HAP-1 (cell line): ENCODE measurements around the gene SDCCAG8.
A peak's percentile ranks its signal among the peaks of the same experiment; 100 is the strongest.

Source experiments
- DNase-seq, 2 experiments: peaks; one replicate each; pipeline ENCODE4 v3.0.0-alpha.2; 2016 to 2020; ENCODE audit warnings: low spot score in 2 of 2
- H3K27me3 ChIP-seq: fragments of 250-450 bp; sonication (Bioruptor Pico); 2 replicates; pipeline ENCODE4 v1.5.1; 2020; ENCODE audit warnings: low read depth, mild to moderate bottlenecking, moderate library complexity
- H3K36me3 ChIP-seq: fragments of 250-450 bp; sonication (Bioruptor Pico); replicated peaks from 2 replicates; pipeline ENCODE4 v1.5.1; 2020; ENCODE audit warnings: mild to moderate bottlenecking
- H3K4me1 ChIP-seq: fragments of 250-450 bp; sonication (Bioruptor Pico); 2 replicates; pipeline ENCODE4 v1.5.1; 2020; ENCODE audit warnings: mild to moderate bottlenecking
- H3K4me3 ChIP-seq: fragments of 250-450 bp; sonication (Bioruptor Pico); 2 replicates; pipeline ENCODE4 v1.5.1; 2020; ENCODE audit warnings: mild to moderate bottlenecking, moderate library complexity
- H3K9me3 ChIP-seq: fragments of 250-450 bp; sonication (Bioruptor Pico); 2 replicates; pipeline ENCODE4 v1.5.1; 2020; ENCODE audit warnings: mild to moderate bottlenecking, moderate library complexity
- in situ Hi-C: fragments of 300-500 bp; cut with MboI; formaldehyde crosslinking; loops from 3 replicates; pipeline ENCODE4 v1.14.3; 2020; ENCODE audit warnings: low sequenced_read_pairs, inconsistent platforms, mixed read lengths

SDCCAG8 gene

DNA sequence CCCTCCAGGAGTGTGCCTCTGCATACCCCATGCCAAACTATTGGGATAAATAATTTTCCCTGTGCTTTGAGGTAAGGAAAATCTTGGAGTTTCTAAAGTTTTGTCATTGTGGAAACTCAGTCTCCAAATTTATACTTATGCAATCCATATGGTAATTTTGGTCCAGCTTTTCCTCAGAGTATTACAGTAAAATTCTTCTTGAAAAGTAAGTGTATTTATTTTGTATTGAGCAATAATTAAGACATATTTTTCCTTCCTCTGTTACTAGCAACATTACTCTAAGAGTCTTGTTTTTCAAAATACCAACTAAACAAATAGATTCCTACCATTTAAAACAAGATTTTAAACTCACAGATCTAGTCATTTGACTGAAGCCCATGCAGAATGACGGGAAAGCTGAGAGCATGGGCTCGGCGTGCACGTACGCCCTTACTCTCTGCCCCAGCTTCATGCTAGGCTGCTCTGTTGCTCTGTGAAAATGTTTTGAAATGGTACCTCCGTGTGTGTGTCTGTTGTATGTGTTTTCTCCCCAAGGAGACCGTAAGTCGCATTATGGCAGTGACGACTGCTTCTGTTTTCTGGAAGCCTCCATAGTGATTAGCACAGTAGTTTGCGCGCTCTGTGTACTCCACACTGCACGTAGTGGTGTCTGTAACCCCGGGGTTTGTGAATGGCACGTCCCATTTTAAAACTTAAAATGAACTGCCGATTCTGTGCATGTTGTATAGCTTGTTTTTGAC, 165.3 kb downstream of the SDCCAG8 start:
- in situ Hi-C loops: no loop called here
- no peaks in the 10 kb centered on the region for H3K36me3 ChIP-seq
- H3K27me3 ChIP-seq: no peaks in the 10 kb centered on the region
- H3K9me3 ChIP-seq: no peaks in the 10 kb centered on the region
- DNase-seq: no peak
- peaks cover 10% of the 10 kb centered on the region for H3K4me1 ChIP-seq
- no peak overlapping the region for H3K4me3 ChIP-seq

DNA sequence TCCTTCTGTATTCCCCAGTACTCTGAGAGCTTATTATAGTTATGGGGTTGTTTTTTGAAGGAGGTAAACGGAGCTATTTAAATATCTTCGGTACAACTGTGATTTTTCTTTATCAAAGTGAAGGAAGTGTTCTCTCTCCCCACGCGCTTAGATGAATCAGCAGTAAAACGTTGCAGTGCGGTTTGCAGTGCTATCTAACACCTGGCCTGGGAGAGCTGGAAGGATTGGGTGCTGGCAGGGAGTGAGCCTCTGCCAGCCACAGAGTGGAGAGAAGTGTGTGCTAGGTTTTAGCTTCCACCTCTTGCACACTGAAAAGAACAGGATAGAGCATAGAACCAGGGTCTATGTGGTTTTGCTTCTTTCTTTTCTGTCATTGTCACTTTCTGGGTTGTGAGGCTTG, 165.9 kb downstream of the SDCCAG8 start:
- no peak overlapping the region for H3K4me3 ChIP-seq
- no peaks in the 10 kb centered on the region for H3K27me3 ChIP-seq
- DNase-seq: no peak
- no peaks in the 10 kb centered on the region for H3K36me3 ChIP-seq
- H3K9me3 ChIP-seq: no peaks in the 10 kb centered on the region
- in situ Hi-C loops: no loop called here
- H3K4me1 ChIP-seq: peaks cover 7% of the 10 kb centered on the region

DNA sequence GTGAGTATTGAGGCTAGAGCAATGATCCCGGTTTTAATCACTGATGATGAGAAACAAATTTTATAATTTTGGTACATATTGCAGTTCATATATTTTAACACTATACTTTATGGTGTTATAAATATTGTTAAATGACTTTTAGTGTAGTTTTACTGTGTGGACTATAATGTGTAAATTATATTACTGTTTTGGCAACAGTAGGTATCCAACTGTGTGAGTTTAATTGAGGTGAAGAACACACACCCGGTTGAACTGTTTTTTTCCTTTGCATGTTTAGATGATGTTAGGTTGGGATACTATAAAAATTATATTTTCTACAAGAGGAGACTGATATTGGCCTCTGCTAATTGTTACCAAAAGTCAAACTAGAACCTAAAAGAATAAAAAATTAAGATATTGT, 166.5 kb downstream of the SDCCAG8 start:
- peaks cover 7% of the 10 kb centered on the region for H3K4me1 ChIP-seq
- DNase-seq: no peak
- H3K27me3 ChIP-seq: no peaks in the 10 kb centered on the region
- H3K4me3 ChIP-seq: no peak overlapping the region
- no peaks in the 10 kb centered on the region for H3K36me3 ChIP-seq
- in situ Hi-C loops: no loop called here
- H3K9me3 ChIP-seq: no peaks in the 10 kb centered on the region

DNA sequence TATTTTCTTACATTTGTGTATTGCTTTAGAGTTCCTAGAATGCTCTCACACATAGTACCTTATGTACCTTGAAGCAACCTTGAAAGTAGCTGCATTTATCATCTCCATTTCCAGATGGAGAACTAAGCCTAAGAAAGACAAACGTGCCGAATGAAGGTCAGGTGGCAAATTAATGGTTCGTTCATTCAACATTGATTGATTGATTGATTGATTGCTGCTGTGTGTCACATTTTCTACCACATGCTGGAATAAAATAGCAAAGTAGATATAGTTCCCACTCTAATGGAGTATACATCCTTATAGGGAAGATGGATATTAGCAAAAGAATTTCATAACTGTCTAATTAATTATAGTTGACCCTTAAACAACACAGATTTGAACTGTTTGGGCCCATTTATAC, 172.2 kb downstream of the SDCCAG8 start:
- no peak for DNase-seq
- H3K36me3 ChIP-seq: no peaks in the 10 kb centered on the region
- in situ Hi-C loops: no loop called here
- no peaks in the 10 kb centered on the region for H3K27me3 ChIP-seq
- no peak overlapping the region for H3K4me3 ChIP-seq
- H3K4me1 ChIP-seq: peaks cover 10% of the 10 kb centered on the region
- no peaks in the 10 kb centered on the region for H3K9me3 ChIP-seq

DNA sequence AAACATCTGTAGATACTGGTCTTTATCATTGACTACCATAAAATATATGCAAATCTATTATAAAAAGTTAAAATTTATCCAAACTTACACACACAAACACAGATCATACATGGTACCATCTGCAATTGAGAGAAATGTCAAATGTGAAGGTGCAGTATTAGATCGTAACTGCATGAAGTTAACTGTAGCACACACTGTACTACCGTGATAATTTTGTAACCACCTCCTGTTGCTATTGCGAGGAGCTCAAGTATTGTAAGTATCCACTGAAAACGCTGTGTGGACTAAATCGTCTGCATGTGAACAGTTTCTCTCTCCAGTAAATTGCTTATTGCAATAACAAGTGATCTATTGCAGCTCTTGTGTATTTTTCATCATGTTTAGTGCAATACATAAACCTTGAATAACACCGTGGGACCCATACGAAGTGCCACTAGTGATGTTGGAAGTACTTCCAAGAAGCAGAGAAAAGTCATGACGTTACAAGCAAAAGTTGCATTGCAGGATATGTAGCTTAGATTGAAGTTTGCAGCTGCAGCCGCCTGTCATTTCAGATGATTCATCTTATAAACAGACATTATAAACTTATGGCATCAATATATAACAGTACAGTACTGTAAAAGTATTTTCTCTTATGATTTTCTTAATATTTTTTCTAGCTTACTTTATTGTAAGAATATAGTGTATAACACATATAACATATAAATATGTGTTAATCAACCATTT, 172.9 kb downstream of the SDCCAG8 start:
- Histone ChIP-seq H3K27me3 (no peaks in the 10 kb centered on the region), H3K4me3 (no peak overlapping the region), H3K4me1 (peaks cover 10% of the 10 kb centered on the region), H3K9me3 (no peaks in the 10 kb centered on the region), H3K36me3 (no peaks in the 10 kb centered on the region)
- in situ Hi-C loops: no loop called here
- no peak for DNase-seq

DNA sequence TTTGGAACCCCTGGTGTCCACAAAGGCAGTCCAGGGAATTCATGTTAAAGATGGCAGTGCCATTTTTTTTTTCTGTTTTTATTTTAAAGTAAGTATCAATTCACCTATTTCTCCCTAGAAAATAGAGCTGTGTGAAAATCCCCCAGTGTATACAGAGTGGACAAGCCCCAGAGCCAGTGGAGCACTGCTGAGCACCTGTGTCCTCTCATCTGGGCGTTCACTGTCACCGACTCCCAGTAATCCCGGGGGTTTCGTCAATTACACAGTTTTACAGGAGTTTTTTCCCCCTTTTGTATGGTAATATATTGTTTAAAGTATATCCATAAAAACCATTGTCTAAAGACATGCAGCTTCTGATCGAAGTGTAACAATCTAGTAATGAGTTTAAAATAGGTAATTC, 175.8 kb downstream of the SDCCAG8 start:
- no peaks in the 10 kb centered on the region for H3K36me3 ChIP-seq
- H3K4me1 ChIP-seq: peaks cover 10% of the 10 kb centered on the region
- in situ Hi-C loops: no loop called here
- H3K27me3 ChIP-seq: no peaks in the 10 kb centered on the region
- no peak overlapping the region for H3K4me3 ChIP-seq
- no peak for DNase-seq
- no peaks in the 10 kb centered on the region for H3K9me3 ChIP-seq

DNA sequence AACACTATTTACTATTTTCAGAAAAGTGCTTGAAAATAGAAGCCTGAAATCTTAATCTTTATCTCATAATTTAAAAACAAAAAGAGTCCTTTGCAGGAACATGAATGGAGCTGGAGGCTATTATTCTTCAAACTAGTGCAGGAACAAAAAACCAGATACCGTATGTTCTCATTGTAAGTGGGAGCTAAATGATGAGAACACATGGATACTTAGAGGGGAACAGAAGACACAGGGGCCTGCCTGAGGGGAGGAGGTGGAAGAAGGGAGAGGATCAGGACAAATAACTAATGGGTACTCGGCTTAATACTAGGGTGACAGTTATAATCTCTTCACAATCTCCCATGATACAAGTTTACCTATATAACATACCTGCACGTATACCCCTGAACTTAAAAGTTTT, 176.3 kb downstream of the SDCCAG8 start:
- Histone ChIP-seq H3K27me3 (no peaks in the 10 kb centered on the region), H3K4me1 (peaks cover 10% of the 10 kb centered on the region), H3K4me3 (no peak overlapping the region), H3K36me3 (no peaks in the 10 kb centered on the region), H3K9me3 (no peaks in the 10 kb centered on the region)
- in situ Hi-C loops: no loop called here
- no peak for DNase-seq

DNA sequence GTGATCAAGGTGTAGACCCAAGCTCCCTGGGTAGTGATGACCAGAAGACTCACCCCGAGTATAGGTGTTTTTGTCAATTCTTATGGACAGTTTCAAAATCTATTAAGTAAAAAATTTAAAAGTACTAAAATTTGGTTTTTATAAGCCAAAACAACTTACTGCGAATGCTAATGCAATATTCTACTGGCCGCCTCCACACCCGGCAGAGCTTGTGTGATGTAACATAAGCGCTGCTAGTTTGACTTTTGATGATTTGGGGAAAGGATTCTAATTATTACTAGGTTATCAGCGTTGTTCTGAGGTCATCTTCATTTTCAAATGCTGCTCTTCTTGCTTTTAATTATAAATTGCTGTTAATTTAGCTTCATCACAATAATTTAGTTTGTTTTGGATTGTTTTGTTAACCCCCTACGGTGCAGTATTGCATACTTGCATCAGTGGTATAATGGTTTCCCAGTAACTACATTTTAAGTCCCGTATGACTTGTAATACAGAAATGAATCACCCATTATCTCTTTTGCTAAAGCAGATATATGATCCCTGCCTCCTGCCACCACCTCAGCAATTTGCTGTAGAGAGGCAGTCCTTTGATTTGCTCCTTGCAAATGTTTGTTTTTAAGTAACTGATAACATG, 178.0 kb downstream of the SDCCAG8 start:
- in situ Hi-C loops: no loop called here
- peaks cover 10% of the 10 kb centered on the region for H3K4me1 ChIP-seq
- DNase-seq: no peak
- no peaks in the 10 kb centered on the region for H3K9me3 ChIP-seq
- no peaks in the 10 kb centered on the region for H3K36me3 ChIP-seq
- H3K4me3 ChIP-seq: no peak overlapping the region
- H3K27me3 ChIP-seq: no peaks in the 10 kb centered on the region

DNA sequence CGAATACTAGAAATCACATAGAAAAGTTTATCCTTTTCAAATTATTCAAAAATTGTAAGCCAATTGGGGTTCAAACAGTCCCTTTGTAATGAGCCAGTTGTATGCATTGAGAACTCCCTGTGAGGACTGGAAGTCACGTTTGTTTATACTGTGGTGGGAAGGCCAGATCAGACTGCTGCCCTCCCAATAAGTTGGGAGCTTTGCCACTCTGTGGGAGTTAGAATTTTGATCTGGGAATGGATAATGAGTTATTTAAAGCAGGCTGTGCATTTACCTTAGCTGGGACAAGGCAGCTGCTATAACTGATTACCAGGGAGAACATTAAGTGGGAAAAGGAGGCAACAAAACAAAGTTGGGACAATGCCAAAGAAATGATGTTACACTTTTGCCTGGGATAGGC, 178.8 kb downstream of the SDCCAG8 start:
- Histone ChIP-seq H3K9me3 (no peaks in the 10 kb centered on the region), H3K4me1 (peaks cover 11% of the 10 kb centered on the region), H3K4me3 (no peak overlapping the region), H3K36me3 (no peaks in the 10 kb centered on the region), H3K27me3 (no peaks in the 10 kb centered on the region)
- in situ Hi-C loops: no loop called here
- DNase-seq: no peak

DNA sequence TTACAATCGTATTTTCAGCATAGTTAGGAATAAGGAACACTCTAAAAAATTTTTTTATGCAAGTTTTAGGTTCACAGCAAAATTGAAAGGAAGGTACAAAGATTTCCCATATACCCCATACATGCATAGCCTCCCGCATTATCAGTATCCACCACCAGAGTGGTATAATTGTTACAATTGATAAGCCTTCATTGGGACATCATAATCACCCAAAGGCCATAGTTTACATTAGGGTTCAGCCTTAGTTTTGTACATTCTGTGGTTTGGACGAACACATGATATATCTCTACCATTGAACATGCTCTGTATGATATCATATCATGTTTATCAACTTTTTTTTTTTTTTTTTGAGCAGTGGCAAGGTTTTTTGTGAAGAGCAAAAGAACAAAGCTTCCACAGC, 180.0 kb downstream of the SDCCAG8 start:
- in situ Hi-C loops: no loop called here
- Histone ChIP-seq H3K4me1 (peaks cover 21% of the 10 kb centered on the region), H3K9me3 (no peaks in the 10 kb centered on the region), H3K4me3 (no peak overlapping the region), H3K27me3 (no peaks in the 10 kb centered on the region), H3K36me3 (no peaks in the 10 kb centered on the region)
- DNase-seq: no peak

DNA sequence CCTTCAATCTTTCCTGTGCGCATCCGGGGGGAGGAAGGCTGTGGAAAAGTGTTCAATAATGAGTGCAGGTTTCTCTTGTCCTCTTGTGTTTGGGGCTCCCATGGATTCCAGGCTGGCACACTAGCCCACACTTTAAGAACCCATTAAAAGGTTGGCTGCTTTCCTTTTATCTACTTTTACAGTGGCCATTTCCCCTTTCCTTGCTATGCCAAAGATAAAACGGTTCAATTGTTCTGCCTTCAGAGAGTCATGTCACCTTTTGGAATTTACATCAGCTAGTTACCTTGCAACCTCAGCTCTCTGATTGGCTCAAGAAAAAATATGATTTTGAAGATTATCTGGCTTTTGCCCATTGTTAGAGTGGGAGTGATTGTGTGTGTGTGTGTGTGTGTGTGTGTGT, 182.3 kb downstream of the SDCCAG8 start:
- in situ Hi-C loops: no loop called here
- H3K36me3 ChIP-seq: no peaks in the 10 kb centered on the region
- H3K9me3 ChIP-seq: no peaks in the 10 kb centered on the region
- DNase-seq: no peak
- H3K27me3 ChIP-seq: no peaks in the 10 kb centered on the region
- peaks cover 20% of the 10 kb centered on the region for H3K4me1 ChIP-seq
- H3K4me3 ChIP-seq: no peak overlapping the region

DNA sequence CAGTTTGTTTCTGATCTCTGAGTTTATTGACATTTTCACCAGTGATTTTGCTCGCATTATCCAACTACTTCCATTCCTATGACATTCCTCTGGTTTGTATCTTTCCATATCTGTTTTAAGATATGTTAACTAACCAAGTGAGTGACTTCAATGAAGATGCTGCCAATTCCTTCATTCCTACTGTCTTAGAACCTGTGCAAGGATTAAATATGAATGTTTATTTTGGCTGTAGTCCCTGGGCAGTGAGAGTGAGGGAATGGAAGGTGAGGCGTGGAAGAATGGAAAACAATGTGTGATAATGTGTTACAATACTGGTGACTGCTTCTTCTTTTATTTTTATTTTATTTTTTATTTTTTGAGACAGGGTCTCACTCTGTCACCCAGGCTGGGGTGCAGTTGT, 183.0 kb downstream of the SDCCAG8 start:
- Histone ChIP-seq H3K4me1 (peaks cover 20% of the 10 kb centered on the region), H3K27me3 (no peaks in the 10 kb centered on the region), H3K4me3 (no peak overlapping the region), H3K36me3 (no peaks in the 10 kb centered on the region), H3K9me3 (no peaks in the 10 kb centered on the region)
- DNase-seq: no peak
- in situ Hi-C loops: no loop called here

DNA sequence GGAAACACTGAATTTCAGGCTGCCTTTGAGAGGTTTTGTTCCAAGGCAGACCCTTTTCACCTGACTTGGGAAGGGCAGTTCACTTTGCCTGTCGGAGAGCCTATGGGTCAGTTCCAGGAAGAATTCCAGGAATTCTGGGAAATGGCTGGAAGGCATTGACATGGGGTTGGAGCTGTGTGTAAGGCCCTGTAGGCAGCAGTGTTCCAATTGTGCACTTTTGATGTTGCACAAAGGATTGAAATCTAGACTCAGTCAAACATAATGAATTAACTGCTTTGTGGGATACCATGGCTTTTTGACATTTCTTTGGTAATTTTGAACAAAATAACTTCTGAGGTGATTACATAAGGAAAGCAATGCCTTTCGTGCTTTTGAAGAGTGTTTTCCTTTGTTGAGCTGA, 184.6 kb downstream of the SDCCAG8 start:
- Histone ChIP-seq H3K36me3 (no peaks in the 10 kb centered on the region), H3K4me1 (peaks cover 20% of the 10 kb centered on the region), H3K9me3 (no peaks in the 10 kb centered on the region), H3K27me3 (no peaks in the 10 kb centered on the region), H3K4me3 (no peak overlapping the region)
- in situ Hi-C loops: no loop called here
- peak; percentile 69 to 74 for DNase-seq

DNA sequence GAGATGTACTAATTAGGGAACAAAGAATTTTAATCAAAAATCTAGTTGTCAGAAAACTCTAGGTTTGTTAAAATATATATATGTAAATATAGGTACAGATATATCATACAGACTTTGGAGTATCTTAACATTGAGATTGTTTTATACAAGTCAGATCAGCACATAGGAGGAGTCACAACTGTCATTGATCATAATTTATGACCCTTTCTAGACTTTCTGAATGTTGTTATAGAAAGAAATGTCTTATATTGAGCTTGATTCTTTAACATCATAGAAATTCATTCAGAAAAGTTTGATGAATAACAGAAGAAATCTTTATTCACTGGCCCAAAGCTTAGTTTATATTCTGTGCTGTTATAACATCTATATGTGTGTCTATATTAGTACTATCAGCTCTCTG, 185.8 kb downstream of the SDCCAG8 start:
- H3K36me3 ChIP-seq: no peaks in the 10 kb centered on the region
- H3K27me3 ChIP-seq: no peaks in the 10 kb centered on the region
- no peak overlapping the region for H3K4me3 ChIP-seq
- peaks cover 20% of the 10 kb centered on the region for H3K4me1 ChIP-seq
- DNase-seq: no peak
- in situ Hi-C loops: no loop called here
- no peaks in the 10 kb centered on the region for H3K9me3 ChIP-seq
